PFSK-1 (cell line): Measurements from ENCODE around the gene PTPRN2.

Experiments used
- FOXP2 ChIP-seq: optimal IDR thresholded peaks from 2 replicates; pipeline ENCODE3; 2011; ENCODE audit warnings: borderline replicate concordance, control low read depth, inconsistent platforms; ENCODE audit not compliant: insufficient read depth; ENCODE audit errors: extremely low read length, extremely low read depth
- POLR2AphosphoS5 ChIP-seq: IDR thresholded peaks from 2 replicates; pipeline ENCODE4 v1.6.1; 2012; ENCODE audit warnings: low read depth, mild to moderate bottlenecking, control low read depth, low read length, moderate library complexity
- SIN3A ChIP-seq: IDR thresholded peaks from 2 replicates; pipeline ENCODE4 v1.6.1; 2012; ENCODE audit warnings: mild to moderate bottlenecking, low read length, moderate library complexity, borderline replicate concordance; ENCODE audit not compliant: insufficient read depth
- TAF1 ChIP-seq: IDR thresholded peaks from 2 replicates; pipeline ENCODE4 v1.6.1; 2012; ENCODE audit warnings: low read length, control low read depth, borderline replicate concordance; ENCODE audit not compliant: insufficient read depth
- TF ChIP-seq, protein P1 (sequence below), 2 experiments: IDR thresholded peaks; 2 replicates each; pipeline versions ENCODE4 v1.6.1 to v1.8.0; 2011 to 2012; ENCODE audit warnings: low read depth in 2 of 2, low read length in 2 of 2, control low read depth in 1 of 2, inconsistent platforms in 1 of 2, mild to moderate bottlenecking in 1 of 2, moderate library complexity in 1 of 2; ENCODE audit not compliant: insufficient read depth in 1 of 2

DNA sequence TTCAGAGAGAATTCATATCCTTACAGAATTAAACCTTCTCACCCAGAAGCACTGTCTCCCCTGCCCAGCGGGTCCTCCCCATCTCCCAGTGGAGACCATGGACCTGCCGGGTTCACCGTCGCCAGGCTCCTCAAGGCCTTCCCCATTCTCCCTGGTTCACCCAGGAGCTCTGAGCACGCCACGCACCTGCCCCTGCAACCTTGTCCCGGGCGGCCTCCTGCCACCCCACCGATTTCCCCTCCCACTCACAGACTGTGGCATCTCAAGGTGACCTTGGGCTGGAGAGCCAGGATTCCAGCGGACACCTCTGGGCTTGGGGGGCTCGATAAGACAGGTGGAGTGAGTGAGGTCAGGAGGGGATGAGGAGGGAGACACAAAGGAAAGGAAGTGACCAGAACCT is 135.3 kb downstream of the PTPRN2 start:
- no peak for TF ChIP-seq POLR2AphosphoS5
- TF ChIP-seq, protein P1, sequence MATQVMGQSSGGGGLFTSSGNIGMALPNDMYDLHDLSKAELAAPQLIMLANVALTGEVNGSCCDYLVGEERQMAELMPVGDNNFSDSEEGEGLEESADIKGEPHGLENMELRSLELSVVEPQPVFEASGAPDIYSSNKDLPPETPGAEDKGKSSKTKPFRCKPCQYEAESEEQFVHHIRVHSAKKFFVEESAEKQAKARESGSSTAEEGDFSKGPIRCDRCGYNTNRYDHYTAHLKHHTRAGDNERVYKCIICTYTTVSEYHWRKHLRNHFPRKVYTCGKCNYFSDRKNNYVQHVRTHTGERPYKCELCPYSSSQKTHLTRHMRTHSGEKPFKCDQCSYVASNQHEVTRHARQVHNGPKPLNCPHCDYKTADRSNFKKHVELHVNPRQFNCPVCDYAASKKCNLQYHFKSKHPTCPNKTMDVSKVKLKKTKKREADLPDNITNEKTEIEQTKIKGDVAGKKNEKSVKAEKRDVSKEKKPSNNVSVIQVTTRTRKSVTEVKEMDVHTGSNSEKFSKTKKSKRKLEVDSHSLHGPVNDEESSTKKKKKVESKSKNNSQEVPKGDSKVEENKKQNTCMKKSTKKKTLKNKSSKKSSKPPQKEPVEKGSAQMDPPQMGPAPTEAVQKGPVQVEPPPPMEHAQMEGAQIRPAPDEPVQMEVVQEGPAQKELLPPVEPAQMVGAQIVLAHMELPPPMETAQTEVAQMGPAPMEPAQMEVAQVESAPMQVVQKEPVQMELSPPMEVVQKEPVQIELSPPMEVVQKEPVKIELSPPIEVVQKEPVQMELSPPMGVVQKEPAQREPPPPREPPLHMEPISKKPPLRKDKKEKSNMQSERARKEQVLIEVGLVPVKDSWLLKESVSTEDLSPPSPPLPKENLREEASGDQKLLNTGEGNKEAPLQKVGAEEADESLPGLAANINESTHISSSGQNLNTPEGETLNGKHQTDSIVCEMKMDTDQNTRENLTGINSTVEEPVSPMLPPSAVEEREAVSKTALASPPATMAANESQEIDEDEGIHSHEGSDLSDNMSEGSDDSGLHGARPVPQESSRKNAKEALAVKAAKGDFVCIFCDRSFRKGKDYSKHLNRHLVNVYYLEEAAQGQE (IDR thresholded peaks at IDR 0.05; ENCODE audit: insufficient read depth in 1 of 2, low read depth in 2 of 2, low read length in 2 of 2) = no peak
- TF ChIP-seq SIN3A = no peak
- no peak for TF ChIP-seq TAF1
- TF ChIP-seq FOXP2 = no peak
